WI38 (cell line): ENCODE data around the gene ETFB.

ENCODE experiments used
- H3K4me3 ChIP-seq: 2 replicates; pipeline ENCODE4 v1.5.1; 2011; ENCODE audit warnings: low read depth, mild to moderate bottlenecking, control low read depth, low read length
- TF ChIP-seq, protein P1 (sequence below): IDR thresholded peaks from 2 replicates; pipeline ENCODE4 v1.5.1; 2012; ENCODE audit warnings: low read depth, mild to moderate bottlenecking, control low read depth, low read length

The ETFB gene

DNA sequence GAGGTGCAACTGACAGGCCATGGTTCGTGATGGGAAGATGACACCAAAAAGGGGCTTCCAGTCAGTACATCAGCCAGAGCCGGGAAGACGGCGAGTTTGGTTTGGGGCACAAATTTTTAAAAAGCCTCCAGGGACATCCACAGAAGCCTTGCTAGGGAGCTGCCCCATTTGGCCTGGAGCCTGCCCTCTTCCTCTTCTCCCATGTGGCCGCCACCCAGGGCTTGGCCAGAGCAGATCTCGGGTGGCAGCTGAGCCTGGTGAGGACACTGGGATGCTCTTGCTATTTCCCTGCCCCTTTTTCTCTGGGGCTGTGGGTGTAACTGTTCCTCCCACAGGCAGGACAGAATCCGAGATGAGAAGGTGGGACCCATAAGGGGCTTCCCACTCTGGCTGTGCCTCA, 8.2 kb downstream of the ETFB start:
- no peak overlapping the region for H3K4me3 ChIP-seq
- TF ChIP-seq, protein P1, sequence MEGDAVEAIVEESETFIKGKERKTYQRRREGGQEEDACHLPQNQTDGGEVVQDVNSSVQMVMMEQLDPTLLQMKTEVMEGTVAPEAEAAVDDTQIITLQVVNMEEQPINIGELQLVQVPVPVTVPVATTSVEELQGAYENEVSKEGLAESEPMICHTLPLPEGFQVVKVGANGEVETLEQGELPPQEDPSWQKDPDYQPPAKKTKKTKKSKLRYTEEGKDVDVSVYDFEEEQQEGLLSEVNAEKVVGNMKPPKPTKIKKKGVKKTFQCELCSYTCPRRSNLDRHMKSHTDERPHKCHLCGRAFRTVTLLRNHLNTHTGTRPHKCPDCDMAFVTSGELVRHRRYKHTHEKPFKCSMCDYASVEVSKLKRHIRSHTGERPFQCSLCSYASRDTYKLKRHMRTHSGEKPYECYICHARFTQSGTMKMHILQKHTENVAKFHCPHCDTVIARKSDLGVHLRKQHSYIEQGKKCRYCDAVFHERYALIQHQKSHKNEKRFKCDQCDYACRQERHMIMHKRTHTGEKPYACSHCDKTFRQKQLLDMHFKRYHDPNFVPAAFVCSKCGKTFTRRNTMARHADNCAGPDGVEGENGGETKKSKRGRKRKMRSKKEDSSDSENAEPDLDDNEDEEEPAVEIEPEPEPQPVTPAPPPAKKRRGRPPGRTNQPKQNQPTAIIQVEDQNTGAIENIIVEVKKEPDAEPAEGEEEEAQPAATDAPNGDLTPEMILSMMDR = no peak

DNA sequence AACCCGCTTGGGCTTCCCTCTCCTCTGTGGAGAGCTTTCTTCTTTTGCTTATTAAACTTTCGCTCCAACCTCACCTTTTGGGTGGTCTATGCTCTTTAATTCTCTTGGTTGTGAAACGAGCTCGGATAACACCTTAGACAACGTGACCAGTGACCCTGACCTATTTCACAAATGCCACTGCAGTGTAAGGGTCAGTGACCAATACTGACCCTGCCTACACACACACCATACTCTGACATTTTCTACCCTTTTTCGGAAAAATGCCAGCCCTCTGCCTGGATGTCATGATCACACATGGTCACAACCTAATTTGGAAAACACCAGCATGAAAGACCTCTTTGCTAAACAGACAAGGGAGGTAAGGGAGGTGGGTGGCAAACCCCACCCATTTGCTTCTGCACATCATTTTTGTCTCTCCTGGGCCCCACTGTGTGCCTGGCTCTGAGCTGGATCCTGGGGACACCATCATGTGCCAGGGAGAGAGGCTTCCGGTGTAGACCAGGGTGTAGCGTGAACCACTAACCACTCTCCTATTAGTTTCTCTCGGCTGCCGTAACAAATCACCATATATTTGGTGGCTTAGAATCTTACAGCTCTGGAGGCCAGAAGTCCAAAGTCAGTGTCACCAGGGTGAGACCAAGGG, 9.9 kb downstream of the ETFB start:
- TF ChIP-seq, protein P1 = no peak

DNA sequence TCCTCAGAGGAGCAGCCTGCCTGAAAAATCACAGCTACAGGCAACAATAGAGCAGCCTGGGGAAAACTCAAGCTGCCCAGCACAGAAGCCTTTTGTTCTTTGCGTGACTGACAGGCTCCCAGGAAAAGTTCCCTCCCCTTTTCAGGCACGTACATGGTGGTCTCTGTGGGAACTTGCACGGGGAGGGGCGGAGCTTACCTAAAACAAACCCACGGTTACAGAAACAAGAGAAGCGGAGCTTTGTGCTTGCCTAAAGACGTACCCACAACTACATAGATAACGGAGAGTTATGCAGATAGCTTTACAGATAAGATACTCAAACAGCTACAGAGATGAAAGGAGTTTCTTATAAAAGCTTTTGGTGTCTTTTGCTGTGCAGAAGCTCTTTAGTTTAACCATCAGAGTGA, 11.4 kb downstream of the ETFB start:
- no peak overlapping the region for H3K4me3 ChIP-seq

More for the DNA sequence above, 9.9 kb downstream of the ETFB start:
- H3K4me3 ChIP-seq = no peak overlapping the region

DNA sequence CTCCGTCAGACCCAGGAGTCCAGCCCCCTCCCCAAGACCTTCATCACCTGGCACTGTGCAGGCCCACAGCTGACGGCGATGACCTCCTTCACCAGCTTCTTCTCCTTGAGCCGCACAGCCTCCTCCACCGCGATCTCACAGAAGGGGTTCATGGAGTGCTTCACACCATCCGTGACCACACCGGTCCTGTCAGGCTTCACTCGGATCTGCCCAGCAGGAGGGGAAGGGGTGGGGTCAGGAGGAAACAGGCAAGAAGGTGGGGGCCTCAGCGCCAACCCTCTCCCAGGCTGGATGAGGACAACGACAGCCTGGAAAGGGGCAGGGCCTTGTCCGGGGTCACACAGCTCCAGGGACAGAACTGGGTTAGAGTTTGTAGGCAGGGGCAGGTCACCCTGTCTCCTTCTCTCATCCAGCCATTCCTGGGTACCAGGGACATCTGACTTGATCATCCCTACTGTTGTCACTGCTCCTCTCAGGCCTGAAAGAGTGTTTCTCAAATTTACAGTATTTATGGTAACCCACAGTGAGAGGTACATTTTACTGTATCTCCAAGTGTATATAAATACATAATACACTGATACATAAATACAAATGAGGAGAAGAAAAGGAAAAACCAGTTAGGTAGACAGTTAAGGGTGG, 12.0 kb downstream of the ETFB start:
- TF ChIP-seq, protein P1 = no peak
- no peak overlapping the region for H3K4me3 ChIP-seq

More for the DNA sequence above, 11.4 kb downstream of the ETFB start:
- TF ChIP-seq, protein P1 = no peak

DNA sequence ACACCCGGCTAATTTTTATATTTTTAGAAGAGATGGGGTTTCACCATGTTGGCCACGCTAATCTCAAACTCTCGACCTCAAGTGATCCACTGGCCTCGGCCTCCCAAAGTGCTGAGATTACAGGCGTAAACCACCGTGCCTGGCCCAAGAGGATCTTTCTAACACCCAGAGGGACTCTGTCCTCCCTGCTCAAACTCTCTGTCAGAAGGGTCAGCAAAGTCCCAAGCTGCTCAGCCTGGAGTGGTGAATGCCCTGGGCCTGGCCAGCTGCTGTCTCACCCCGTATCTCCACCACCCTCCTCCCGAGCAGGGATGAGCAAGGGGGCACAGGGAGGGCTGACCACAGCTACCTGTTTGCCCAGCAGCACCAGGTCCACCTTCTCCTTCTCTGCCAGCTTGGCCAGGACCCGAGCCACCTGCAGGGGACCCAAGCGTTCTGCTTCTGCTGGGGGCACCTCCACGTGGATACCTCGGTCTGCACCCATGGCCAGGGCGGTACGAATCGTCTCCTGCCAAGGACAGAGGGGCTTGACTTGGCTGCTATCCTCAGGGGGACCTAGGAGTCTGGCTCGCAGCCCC, 13.3 kb downstream of the ETFB start:
- TF ChIP-seq, protein P1 = no peak
- no peak overlapping the region for H3K4me3 ChIP-seq

DNA sequence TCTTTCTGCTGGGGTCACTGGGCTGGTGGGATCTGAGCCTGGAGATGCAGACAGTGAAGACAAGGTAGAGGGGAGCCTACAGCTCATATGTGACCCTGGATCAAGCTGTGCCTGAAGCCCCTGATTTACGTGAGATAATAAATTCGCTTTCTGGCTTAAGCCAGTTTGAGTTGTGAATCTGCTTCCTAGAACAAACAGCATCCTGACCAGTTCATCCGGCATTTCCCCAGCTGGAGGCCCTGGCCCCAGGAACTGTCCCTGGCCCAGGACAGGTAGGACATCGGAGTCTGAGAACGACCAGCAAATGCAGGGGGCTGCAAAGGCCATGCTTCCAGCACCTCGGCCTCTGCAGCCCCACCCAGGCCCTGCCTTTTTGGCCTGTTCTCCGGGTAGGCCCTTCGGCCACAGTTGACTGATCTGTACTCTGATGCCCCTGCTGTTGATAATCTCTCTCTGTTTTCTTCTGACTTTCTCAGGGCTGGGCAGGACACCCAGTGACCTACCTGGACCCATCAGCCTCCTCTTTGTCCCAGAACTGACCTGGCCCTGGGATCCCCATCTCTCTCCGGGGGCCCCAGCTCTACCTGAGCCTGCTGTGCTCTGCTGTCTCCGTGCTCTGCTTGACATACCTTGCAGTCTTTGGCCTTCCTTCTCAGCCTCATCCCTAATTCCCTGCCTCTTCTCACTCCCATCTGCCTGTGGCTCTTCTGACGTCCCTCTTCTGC, 14.8 kb downstream of the ETFB start:
- TF ChIP-seq, protein P1 = no peak

More for the DNA sequence above, 14.8 kb downstream of the ETFB start:
- no peak overlapping the region for H3K4me3 ChIP-seq
